ENCODE data around the gene NLGN1. TPM values are rescaled to one million over a fixed set of nuclear protein-coding genes. Genes with fewer than 3 reads are reported as not detected.
"Not testable (repeated sequence)": the region's sequence is repeated elsewhere in the genome, so short reads cannot be mapped to it uniquely, and the experiment has no call there.

NLGN1 gene
- total and polyA plus RNA-seq, 12 donors: 0.13 to 3.7 (median 0.84) TPM

DNA sequence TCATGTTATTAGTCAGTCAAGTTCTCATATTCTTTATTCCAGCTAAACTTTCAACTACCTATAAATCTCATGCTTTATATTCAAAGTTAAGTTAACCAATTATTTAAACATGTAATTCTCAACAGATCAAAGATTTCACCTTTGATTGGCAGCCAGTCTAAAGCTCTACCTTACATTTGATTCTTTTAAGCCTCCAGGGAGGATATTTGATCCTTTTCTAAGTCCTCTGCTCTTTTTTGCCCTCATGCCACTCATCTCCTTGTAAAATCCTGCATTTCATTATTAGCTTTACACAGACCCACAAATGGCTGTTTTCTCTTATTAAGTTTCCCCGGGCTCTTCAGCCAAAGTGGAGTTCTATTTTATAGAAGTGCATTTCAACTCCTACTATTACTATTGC, 134.1 kb downstream of the NLGN1 start:
- Histone ChIP-seq H3K4me1 (replicated peaks in 1 of 2) (no peaks in the 10 kb centered on the region), H3K4me3 (no peak overlapping the region), H3K9me3 (replicated peaks in 1 of 3) (no peaks in the 10 kb centered on the region), H3K27me3 (no peaks in the 10 kb centered on the region), H3K27ac (no peak overlapping the region), H3K36me3 (replicated peaks in 1 of 2) (no peaks in the 10 kb centered on the region)
- no peak for DNase-seq
- intact Hi-C loops (cut with DNase I): no loop called here
- WGBS, 4 donors: 76 to 89% (median 83%) methylated on average over 1 of the region's 1 CpG
- TF ChIP-seq, protein P1, sequence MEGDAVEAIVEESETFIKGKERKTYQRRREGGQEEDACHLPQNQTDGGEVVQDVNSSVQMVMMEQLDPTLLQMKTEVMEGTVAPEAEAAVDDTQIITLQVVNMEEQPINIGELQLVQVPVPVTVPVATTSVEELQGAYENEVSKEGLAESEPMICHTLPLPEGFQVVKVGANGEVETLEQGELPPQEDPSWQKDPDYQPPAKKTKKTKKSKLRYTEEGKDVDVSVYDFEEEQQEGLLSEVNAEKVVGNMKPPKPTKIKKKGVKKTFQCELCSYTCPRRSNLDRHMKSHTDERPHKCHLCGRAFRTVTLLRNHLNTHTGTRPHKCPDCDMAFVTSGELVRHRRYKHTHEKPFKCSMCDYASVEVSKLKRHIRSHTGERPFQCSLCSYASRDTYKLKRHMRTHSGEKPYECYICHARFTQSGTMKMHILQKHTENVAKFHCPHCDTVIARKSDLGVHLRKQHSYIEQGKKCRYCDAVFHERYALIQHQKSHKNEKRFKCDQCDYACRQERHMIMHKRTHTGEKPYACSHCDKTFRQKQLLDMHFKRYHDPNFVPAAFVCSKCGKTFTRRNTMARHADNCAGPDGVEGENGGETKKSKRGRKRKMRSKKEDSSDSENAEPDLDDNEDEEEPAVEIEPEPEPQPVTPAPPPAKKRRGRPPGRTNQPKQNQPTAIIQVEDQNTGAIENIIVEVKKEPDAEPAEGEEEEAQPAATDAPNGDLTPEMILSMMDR (IDR thresholded peaks at IDR 0.05): no peak
- no peak for TF ChIP-seq POLR2A (IDR thresholded peaks at IDR 0.05)

GRCh38 chr3:173538410-173538809, 140.9 kb downstream of the NLGN1 start:
- no peaks in the 10 kb centered on the region for H3K36me3 ChIP-seq (replicated peaks in 1 of 2)
- no peak for DNase-seq
- no peak overlapping the region for H3K4me3 ChIP-seq
- no peak overlapping the region for H3K27ac ChIP-seq
- H3K4me1 ChIP-seq (replicated peaks in 1 of 2): no peaks in the 10 kb centered on the region
- intact Hi-C loops (cut with DNase I): no loop called here
- H3K9me3 ChIP-seq (replicated peaks in 1 of 3): no peaks in the 10 kb centered on the region
- TF ChIP-seq, protein P1 (IDR thresholded peaks at IDR 0.05): no peak
- no peak for TF ChIP-seq POLR2A (IDR thresholded peaks at IDR 0.05)
- WGBS, 4 donors: 85 to 94% (median 90%) methylated on average over 5 of the region's 5 CpGs
- H3K27me3 ChIP-seq: no peaks in the 10 kb centered on the region

GRCh38 chr3:173545590-173545989, 148.0 kb downstream of the NLGN1 start:
- intact Hi-C loops (cut with DNase I); H3K27me3 ChIP-seq; H3K4me1 ChIP-seq (replicated peaks in 1 of 2); H3K36me3 ChIP-seq (replicated peaks in 1 of 2); H3K27ac ChIP-seq; DNase-seq; H3K9me3 ChIP-seq (replicated peaks in 1 of 3); H3K4me3 ChIP-seq: not testable (repeated sequence)
- 73 to 78% (median 75%) methylated on average over 2 of the region's 2 CpGs for WGBS, 4 donors

- Histone ChIP-seq H3K4me1 (replicated peaks in 1 of 2) (no peaks in the 10 kb centered on the region), H3K27me3 (no peaks in the 10 kb centered on the region), H3K4me3 (no peak overlapping the region), H3K9me3 (replicated peaks in 1 of 3) (no peaks in the 10 kb centered on the region), H3K36me3 (replicated peaks in 1 of 2) (no peaks in the 10 kb centered on the region), H3K27ac (no peak overlapping the region)
- WGBS, 4 donors: 68 to 80% (median 73%) methylated on average over 6 of the region's 6 CpGs
- DNase-seq: no peak
- TF ChIP-seq, protein P1 (IDR thresholded peaks at IDR 0.05): no peak
- intact Hi-C loops (cut with DNase I): no loop called here
These were observed 149.5 kb downstream of the NLGN1 start for GRCh38 chr3:173547070-173547469.

GRCh38 chr3:173548261-173548660, 150.7 kb downstream of the NLGN1 start:
- intact Hi-C loops (cut with DNase I): no loop called here
- no peak for DNase-seq
- Histone ChIP-seq H3K27me3 (no peaks in the 10 kb centered on the region), H3K27ac (no peak overlapping the region), H3K4me1 (replicated peaks in 1 of 2) (no peaks in the 10 kb centered on the region), H3K9me3 (replicated peaks in 1 of 3) (no peaks in the 10 kb centered on the region), H3K36me3 (replicated peaks in 1 of 2) (no peaks in the 10 kb centered on the region), H3K4me3 (no peak overlapping the region)
- WGBS, 4 donors: 47 to 62% (median 60%) methylated on average over 2 of the region's 2 CpGs
- no peak for TF ChIP-seq POLR2A (IDR thresholded peaks at IDR 0.05)
- TF ChIP-seq, protein P1 (IDR thresholded peaks at IDR 0.05): no peak
